Memory B cell (primary cell): Measurements from ENCODE around the gene BRI3.
"Not testable (repeated sequence)": the region's sequence is repeated elsewhere in the genome, so short reads cannot be mapped to it uniquely, and the experiment has no call there.

Experiments
- ATAC-seq: fragments of 150-1000 bp; cut with Tn5 transposase; 2 replicates; pipeline ENCODE4 v1.10.0; 2021; ENCODE audit warnings: low read depth, mild to moderate bottlenecking, moderate library complexity
- DNase-seq, 2 donors: peaks; one replicate each; pipeline ENCODE4 v3.0.0; 2022; ENCODE audit warnings: low spot score in 2 of 2
- H3K27ac Mint-ChIP-seq: one replicate; pipeline ENCODE4 v1.8.0; 2022; ENCODE audit warnings: mild to moderate bottlenecking, moderate library complexity, mixed read lengths
- H3K27me3 Mint-ChIP-seq: one replicate; pipeline ENCODE4 v1.8.0; 2022; ENCODE audit warnings: mixed read lengths
- H3K36me3 Mint-ChIP-seq: one replicate; pipeline ENCODE4 v1.8.0; 2022; ENCODE audit warnings: mild to moderate bottlenecking, mixed read lengths
- H3K4me1 Mint-ChIP-seq: one replicate; pipeline ENCODE4 v1.8.0; 2022; ENCODE audit warnings: mixed read lengths
- H3K4me3 Mint-ChIP-seq: one replicate; pipeline ENCODE4 v1.8.0; 2022; ENCODE audit warnings: mild to moderate bottlenecking, moderate library complexity, mixed read lengths
- H3K9me3 Mint-ChIP-seq: one replicate; pipeline ENCODE4 v1.8.0; 2022; ENCODE audit warnings: mixed read lengths

BRI3 gene

DNA sequence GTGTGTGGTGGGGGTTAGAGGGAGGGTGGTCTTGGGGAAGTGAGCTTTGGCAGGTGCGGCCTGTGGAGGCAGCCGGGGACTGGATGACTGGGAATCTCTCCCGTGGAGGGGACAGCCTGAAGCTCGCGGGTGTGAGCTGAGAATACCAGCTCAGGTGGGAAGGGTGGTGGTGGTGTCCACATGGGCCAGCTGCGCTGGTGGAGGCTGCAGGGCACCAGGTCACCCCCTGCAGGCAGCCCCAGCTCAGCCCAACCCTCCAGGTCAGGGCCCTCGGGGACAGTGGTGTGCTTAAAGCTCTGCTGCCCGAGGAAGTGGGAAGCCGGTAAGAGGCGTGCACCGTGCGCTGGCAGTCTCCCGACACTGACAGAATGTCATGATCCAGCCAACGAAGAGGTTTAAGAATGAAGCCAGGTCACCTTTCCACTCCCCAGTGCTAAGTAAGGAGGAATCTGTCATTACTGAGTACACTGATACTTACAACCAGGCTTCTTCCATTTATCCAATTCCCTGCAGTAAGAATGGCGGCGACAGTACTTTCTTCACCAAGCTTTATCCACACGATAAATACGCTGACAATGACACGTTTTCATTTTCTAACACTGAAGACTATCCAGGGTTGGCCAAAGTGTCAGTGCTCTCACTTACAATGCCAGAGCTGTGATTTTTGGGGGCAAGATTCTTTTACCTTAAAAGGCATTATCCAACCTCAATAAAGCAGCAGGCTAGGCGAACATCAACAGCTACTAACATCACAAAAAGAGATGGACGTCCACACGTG is 20.4 kb downstream of the BRI3 start:
- no peak for ATAC-seq
- Mint-ChIP-seq H3K27me3 (peaks cover 3% of the 10 kb centered on the region), H3K36me3 (peaks cover 3% of the 10 kb centered on the region), H3K4me3 (no peak overlapping the region), H3K9me3 (no peaks in the 10 kb centered on the region), H3K4me1 (no peaks in the 10 kb centered on the region), H3K27ac (no peak overlapping the region)
- no peak for DNase-seq

DNA sequence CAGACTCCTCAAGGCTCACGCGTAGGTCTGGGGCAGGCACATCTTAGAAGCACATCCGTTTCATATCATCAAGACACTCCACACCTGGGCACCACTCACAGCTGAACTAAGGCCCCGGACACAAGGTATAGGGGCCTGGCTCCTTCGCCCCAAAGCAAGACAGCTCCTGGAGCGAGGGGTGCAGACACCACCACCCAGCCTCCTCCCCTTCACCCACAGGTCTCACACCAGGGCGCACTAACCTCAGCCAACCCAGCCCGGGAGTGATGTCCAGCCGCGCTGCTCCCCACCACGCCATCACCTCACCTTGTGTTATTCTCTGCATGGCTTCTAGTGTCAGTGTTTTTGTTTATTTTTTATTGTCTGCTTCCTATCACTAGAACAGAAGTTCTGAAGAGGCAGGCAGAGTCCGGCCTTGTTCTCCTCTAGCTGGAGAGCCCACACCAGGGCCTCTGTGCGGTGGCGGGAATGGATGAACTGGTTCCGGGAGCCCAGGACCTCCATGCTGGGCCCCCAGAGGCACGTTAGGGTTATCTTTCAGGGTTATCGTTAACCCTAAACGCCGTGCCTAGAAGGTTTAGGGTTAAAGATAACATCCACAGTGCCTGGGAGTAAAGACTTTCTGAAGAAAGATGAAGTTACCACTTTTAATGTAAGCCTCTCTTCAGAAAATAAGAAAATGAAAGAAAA is 21.8 kb downstream of the BRI3 start:
- Mint-ChIP-seq H3K9me3 (no peaks in the 10 kb centered on the region), H3K36me3 (peaks cover 3% of the 10 kb centered on the region), H3K27me3 (peaks cover 3% of the 10 kb centered on the region), H3K4me3 (no peak overlapping the region), H3K27ac (no peak overlapping the region), H3K4me1 (no peaks in the 10 kb centered on the region)
- no peak for DNase-seq
- no peak for ATAC-seq

DNA sequence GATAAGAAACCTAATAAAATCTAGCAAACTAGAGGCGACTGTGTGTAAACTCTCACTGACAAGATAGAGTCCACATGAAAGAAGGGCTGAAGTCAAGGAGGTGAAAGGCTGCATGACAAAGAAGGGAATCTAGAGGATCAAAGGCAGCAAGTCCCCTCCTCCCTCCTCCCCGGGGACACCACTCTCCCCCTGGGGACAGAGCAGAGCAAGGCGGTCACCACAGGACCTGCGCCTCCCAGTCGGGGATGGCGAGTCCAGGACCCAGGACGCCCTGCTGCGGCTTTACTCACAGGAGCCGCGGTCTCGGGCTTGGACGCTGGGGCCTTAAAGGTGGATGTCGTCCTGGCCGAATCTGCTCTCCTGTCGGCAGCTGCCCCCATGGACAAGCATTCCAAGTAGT is 22.4 kb downstream of the BRI3 start:
- Mint-ChIP-seq H3K27ac (no peak overlapping the region), H3K4me3 (no peak overlapping the region), H3K9me3 (no peaks in the 10 kb centered on the region), H3K4me1 (no peaks in the 10 kb centered on the region), H3K36me3 (peaks cover 3% of the 10 kb centered on the region), H3K27me3 (peaks cover 3% of the 10 kb centered on the region)
- ATAC-seq (no peak), DNase-seq (no peak)

GRCh38 chr7:98305951-98306535 is 24.6 kb downstream of the BRI3 start:
- ATAC-seq (no peak), DNase-seq (no peak)
- Mint-ChIP-seq H3K4me1 (no peaks in the 10 kb centered on the region), H3K4me3 (no peak overlapping the region), H3K27ac (no peak overlapping the region), H3K9me3 (no peaks in the 10 kb centered on the region), H3K27me3 (peaks cover 4% of the 10 kb centered on the region), H3K36me3 (peaks cover 4% of the 10 kb centered on the region)

DNA sequence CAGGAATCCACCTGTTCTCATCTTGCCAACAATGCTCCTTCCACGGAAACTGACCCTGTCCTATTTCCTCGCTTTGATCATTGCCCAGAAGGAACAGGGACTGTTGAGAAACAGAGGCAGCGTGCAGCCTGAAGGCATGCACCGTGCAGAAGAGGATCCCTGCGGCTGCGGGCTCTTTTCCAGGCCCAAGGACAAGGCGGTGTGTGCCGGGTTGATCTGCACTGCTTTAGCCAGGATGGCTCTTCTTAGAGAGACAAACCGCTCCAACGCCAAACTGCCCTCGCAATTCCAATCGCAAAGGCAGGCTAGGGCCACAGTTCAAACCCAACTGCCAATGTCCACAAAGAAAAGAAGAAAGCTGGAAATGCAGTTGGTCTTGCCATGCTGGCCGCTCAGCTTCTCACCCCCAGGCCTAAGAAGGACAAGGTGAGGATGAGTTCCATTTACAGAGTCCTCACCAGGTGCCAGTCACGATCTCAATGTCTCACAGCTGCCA is 26.5 kb downstream of the BRI3 start:
- Mint-ChIP-seq H3K27ac (no peak overlapping the region), H3K4me1 (no peaks in the 10 kb centered on the region), H3K27me3 (peaks cover 11% of the 10 kb centered on the region), H3K36me3 (peaks cover 4% of the 10 kb centered on the region), H3K9me3 (no peaks in the 10 kb centered on the region), H3K4me3 (no peak overlapping the region)
- ATAC-seq, result no peak
- no peak for DNase-seq

- H3K27ac Mint-ChIP-seq, result no peak overlapping the region
- ATAC-seq, result no peak
- peaks cover 4% of the 10 kb centered on the region for H3K36me3 Mint-ChIP-seq
These were observed 28.1 kb downstream of the BRI3 start for GRCh38 chr7:98309566-98309965.

GRCh38 chr7:98312201-98312600 is 30.7 kb downstream of the BRI3 start:
- H3K9me3 Mint-ChIP-seq, result no peaks in the 10 kb centered on the region
- ATAC-seq (no peak), DNase-seq (no peak)
- H3K27me3 Mint-ChIP-seq, result peaks cover 21% of the 10 kb centered on the region
- H3K36me3 Mint-ChIP-seq, result peaks cover 2% of the 10 kb centered on the region
- H3K27ac Mint-ChIP-seq, result no peak overlapping the region
- H3K4me3 Mint-ChIP-seq, result no peak overlapping the region
- H3K4me1 Mint-ChIP-seq, result peaks cover 17% of the 10 kb centered on the region

More at GRCh38 chr7:98309566-98309965, 28.1 kb downstream of the BRI3 start:
- H3K4me3 Mint-ChIP-seq, result no peak overlapping the region
- no peak for DNase-seq
- no peaks in the 10 kb centered on the region for H3K9me3 Mint-ChIP-seq
- H3K27me3 Mint-ChIP-seq, result peaks cover 11% of the 10 kb centered on the region
- H3K4me1 Mint-ChIP-seq, result peaks cover 4% of the 10 kb centered on the region

GRCh38 chr7:98314469-98314868 is 33.0 kb downstream of the BRI3 start:
- Mint-ChIP-seq H3K27ac (peak overlapping the region; percentile 93), H3K36me3 (no peaks in the 10 kb centered on the region), H3K9me3 (no peaks in the 10 kb centered on the region), H3K4me1 (peaks cover 20% of the 10 kb centered on the region), H3K27me3 (peaks cover 33% of the 10 kb centered on the region), H3K4me3 (peak overlapping the region; percentile 28)
- DNase-seq (peak; percentile 58 to 63), ATAC-seq (peak; percentile 85)

- H3K36me3 Mint-ChIP-seq, result no peaks in the 10 kb centered on the region
- ATAC-seq (peak; percentile 74), DNase-seq (peak in 1 of 2 donors; percentile 39)
- H3K4me1 Mint-ChIP-seq, result peaks cover 20% of the 10 kb centered on the region
- H3K27me3 Mint-ChIP-seq, result peaks cover 31% of the 10 kb centered on the region
- H3K27ac Mint-ChIP-seq, result peak overlapping the region; percentile 93
- H3K9me3 Mint-ChIP-seq, result no peaks in the 10 kb centered on the region
- H3K4me3 Mint-ChIP-seq, result no peak overlapping the region
These were observed 34.0 kb downstream of the BRI3 start for GRCh38 chr7:98315318-98315993.

- ATAC-seq, H3K27ac Mint-ChIP-seq: not testable (repeated sequence)
- H3K27me3 Mint-ChIP-seq, result peaks cover 31% of the 10 kb centered on the region
These were observed 34.6 kb downstream of the BRI3 start for GRCh38 chr7:98315994-98316527.

DNA sequence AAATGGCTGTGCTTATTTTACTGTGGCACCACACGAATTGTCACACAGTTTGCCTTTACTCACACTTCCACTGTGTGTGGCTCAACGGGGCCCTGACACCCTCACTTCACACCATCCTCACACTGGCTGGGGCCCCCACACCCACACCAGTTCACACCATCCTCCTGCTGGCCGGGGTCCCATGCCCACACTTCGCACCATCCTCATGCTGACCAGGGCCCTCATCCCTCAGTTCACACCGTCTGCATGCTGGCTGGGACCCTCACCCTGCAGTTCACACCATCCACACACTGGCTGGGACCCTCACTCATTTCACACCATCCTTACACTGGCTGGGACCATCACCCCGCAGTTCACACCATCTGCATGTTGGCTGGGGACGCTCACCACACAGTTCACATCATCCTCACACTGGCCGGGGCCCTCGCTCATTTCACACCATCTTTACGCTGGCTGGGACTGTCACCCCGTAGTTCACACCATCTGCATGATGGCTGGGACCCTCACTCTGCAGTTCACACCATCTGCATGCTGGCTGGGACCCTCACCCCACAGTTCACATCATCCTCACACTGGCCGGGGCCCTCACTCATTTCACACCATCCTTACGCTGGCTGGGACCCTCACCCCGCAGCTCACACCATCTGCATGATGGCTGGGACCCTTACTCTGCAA is 36.0 kb downstream of the BRI3 start:
- Mint-ChIP-seq H3K9me3 (no peaks in the 10 kb centered on the region), H3K4me1 (peaks cover 20% of the 10 kb centered on the region), H3K27me3 (peaks cover 30% of the 10 kb centered on the region), H3K27ac (no peak overlapping the region), H3K36me3 (no peaks in the 10 kb centered on the region), H3K4me3 (no peak overlapping the region)
- ATAC-seq (no peak), DNase-seq (no peak)

More at GRCh38 chr7:98315994-98316527, 34.6 kb downstream of the BRI3 start:
- not testable (repeated sequence) for H3K36me3 Mint-ChIP-seq, DNase-seq, H3K4me3 Mint-ChIP-seq, H3K9me3 Mint-ChIP-seq
- H3K4me1 Mint-ChIP-seq, result peaks cover 20% of the 10 kb centered on the region

GRCh38 chr7:98319176-98319575 is 37.7 kb downstream of the BRI3 start:
- no peak overlapping the region for H3K27ac Mint-ChIP-seq
- H3K4me1 Mint-ChIP-seq, result peaks cover 20% of the 10 kb centered on the region
- H3K9me3 Mint-ChIP-seq, result no peaks in the 10 kb centered on the region
- ATAC-seq (no peak), DNase-seq (no peak)
- no peaks in the 10 kb centered on the region for H3K36me3 Mint-ChIP-seq
- H3K4me3 Mint-ChIP-seq, result no peak overlapping the region
- H3K27me3 Mint-ChIP-seq, result peaks cover 33% of the 10 kb centered on the region

DNA sequence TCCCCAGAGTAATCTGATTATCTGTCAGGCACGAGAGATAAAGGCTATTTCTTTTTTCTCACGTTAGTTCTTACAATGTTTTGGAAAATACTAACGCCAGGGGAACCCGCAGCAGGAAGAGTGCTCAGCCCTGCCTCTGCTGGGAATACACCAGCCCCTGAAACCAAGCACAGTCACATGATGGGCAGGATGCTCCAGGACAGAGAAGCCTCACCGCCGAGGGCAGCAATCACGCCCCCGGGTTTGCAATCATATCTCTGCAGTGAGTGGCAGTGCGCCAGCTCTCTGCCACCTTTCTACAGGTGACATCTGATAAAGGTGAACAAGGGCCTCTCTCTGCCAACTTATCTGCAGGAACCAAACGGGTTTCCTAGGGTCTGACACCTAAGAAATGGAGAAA is 39.8 kb downstream of the BRI3 start:
- Mint-ChIP-seq H3K27me3 (peaks cover 29% of the 10 kb centered on the region), H3K9me3 (no peaks in the 10 kb centered on the region), H3K4me1 (peaks cover 5% of the 10 kb centered on the region), H3K27ac (no peak overlapping the region), H3K36me3 (no peaks in the 10 kb centered on the region), H3K4me3 (no peak overlapping the region)
- ATAC-seq (no peak), DNase-seq (no peak)
